Testis (tissue), 3 donors: ENCODE data around the gene SNX30. TPM values are rescaled to one million over a fixed set of nuclear protein-coding genes. Genes with fewer than 3 reads are reported as not detected.

Experiments used
- DNase-seq: peaks from one replicate; pipeline ENCODE4 v3.0.0-alpha.2; 2019
- H3K27ac ChIP-seq, 2 donors: fragments of 200-600 bp; sonication (generic); one replicate each; pipeline ENCODE4 v1.5.1; 2019
- H3K27me3 ChIP-seq: fragments of 200-600 bp; sonication (generic); one replicate; pipeline ENCODE4 v1.5.1; 2019
- H3K36me3 ChIP-seq: fragments of 200-600 bp; sonication (generic); one replicate; pipeline ENCODE4 v1.5.1; 2017; ENCODE audit warnings: low read depth; ENCODE audit errors: missing control alignments
- H3K4me1 ChIP-seq: fragments of 200-600 bp; sonication (generic); one replicate; pipeline ENCODE4 v1.5.1; 2019
- H3K4me3 ChIP-seq, 2 donors: fragments of 200-600 bp; sonication (generic); one replicate each; pipeline ENCODE4 v1.5.1; 2017 to 2019
- H3K9me3 ChIP-seq: fragments of 200-600 bp; sonication (generic); one replicate; pipeline ENCODE4 v1.5.1; 2017
- POLR2A ChIP-seq: fragments of 450-650 bp; IDR thresholded peaks from one replicate; pipeline ENCODE4 v1.6.1; 2017; ENCODE audit warnings: antibody characterized with exemption, mild to moderate bottlenecking, moderate library complexity
- WGBS, 2 donors: methylation state at CpG; one replicate each; pipeline ENCODE4 v1.1.5; 2018; 5-methylcytosine and 5-hydroxymethylcytosine counted together
- intact Hi-C: fragments of 100-400 bp; cut with DNase I; formaldehyde crosslinking; loops from one replicate; pipeline ENCODE4 v1.15.1; 2023; ENCODE audit warnings: low total_unique reads
- polyA plus RNA-seq: library from polyadenylated mRNA; stranded (reverse); fragments of 350-450 nt; fragmentation: Illumina TruSeq; extraction: RNeasy Lipid Tissue Mini Kit (QIAGEN cat#74804); gene quantifications from one replicate; pipeline ENCODE4 v1.2.3, GENCODE V29; 2014; ENCODE audit warnings: low read depth, low replicate concordance; ENCODE audit not compliant: insufficient read depth
- total RNA-seq, 2 donors: library from RNA; depleted of rRNA; stranded (reverse); fragments of >200 nt; gene quantifications; one replicate each; pipeline ENCODE4 v1.2.3, GENCODE V29; 2016
- TF ChIP-seq, protein P1 (sequence below), 3 experiments: fragments of 450-650 bp in 2 of 3; fragments of 200-600 bp in 1 of 3; sonication (generic) in 1 of 3; IDR thresholded peaks; one replicate each; pipeline ENCODE4 v1.5.1; 2016 to 2019; ENCODE audit warnings: antibody characterized with exemption in 3 of 3, mild to moderate bottlenecking in 2 of 3, moderate library complexity in 1 of 3

The SNX30 gene
- total and polyA plus RNA-seq, 3 donors from 2014 or later, result 26.3 to 34.2 (median 34.1) TPM

- intact Hi-C loops, result no loop called here
- WGBS, 2 donors, result 82 to 83% methylated on average over 14 of the region's 14 CpGs
These were observed 96.2 kb downstream of the SNX30 start for GRCh38 chr9:112846528-112847488.

GRCh38 chr9:112848316-112849151, 98.0 kb downstream of the SNX30 start:
- DNase-seq, result no peak

More at GRCh38 chr9:112846528-112847488, 96.2 kb downstream of the SNX30 start:
- no peak for TF ChIP-seq POLR2A
- TF ChIP-seq, protein P1, sequence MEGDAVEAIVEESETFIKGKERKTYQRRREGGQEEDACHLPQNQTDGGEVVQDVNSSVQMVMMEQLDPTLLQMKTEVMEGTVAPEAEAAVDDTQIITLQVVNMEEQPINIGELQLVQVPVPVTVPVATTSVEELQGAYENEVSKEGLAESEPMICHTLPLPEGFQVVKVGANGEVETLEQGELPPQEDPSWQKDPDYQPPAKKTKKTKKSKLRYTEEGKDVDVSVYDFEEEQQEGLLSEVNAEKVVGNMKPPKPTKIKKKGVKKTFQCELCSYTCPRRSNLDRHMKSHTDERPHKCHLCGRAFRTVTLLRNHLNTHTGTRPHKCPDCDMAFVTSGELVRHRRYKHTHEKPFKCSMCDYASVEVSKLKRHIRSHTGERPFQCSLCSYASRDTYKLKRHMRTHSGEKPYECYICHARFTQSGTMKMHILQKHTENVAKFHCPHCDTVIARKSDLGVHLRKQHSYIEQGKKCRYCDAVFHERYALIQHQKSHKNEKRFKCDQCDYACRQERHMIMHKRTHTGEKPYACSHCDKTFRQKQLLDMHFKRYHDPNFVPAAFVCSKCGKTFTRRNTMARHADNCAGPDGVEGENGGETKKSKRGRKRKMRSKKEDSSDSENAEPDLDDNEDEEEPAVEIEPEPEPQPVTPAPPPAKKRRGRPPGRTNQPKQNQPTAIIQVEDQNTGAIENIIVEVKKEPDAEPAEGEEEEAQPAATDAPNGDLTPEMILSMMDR (IDR thresholded peaks at IDR 0.05), result no peak
- no peak overlapping the region for H3K27ac ChIP-seq
- no peaks in the 10 kb centered on the region for H3K27me3 ChIP-seq
- no peaks in the 10 kb centered on the region for H3K36me3 ChIP-seq
- no peaks in the 10 kb centered on the region for H3K4me1 ChIP-seq
- no peaks in the 10 kb centered on the region for H3K9me3 ChIP-seq
- no peak overlapping the region for H3K4me3 ChIP-seq
- no peak for DNase-seq

DNA sequence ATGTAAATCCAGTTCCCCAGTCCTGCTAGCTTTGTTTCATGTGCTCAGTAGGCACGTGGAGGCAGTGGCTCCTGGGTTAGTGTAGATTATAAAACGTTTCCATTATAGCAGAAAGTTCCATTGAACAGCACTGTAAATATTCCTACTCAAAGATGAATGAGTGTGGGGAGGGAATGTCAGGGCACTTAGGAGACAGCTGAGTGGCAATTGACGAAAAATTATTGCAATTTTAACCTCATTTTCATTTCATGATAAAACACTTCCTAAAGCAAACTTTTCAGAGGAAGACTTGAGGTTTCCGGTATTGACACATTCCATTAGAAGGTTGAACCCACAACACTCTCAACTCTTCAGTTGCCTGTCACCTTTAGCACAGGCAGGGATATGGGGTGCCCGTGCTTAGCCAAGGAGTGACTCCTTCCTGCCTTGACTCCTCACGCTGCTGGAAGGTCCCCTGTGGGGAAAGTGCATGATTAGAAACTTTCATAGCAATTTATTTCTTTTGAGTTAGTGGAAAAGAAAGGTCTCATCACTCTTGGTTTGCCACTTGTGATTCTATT, 98.9 kb downstream of the SNX30 start:
- intact Hi-C loops, result no loop called here
- no peaks in the 10 kb centered on the region for H3K4me1 ChIP-seq
- no peak overlapping the region for H3K27ac ChIP-seq
- no peaks in the 10 kb centered on the region for H3K27me3 ChIP-seq
- no peak for DNase-seq
- no peak overlapping the region for H3K4me3 ChIP-seq
- no peaks in the 10 kb centered on the region for H3K9me3 ChIP-seq
- TF ChIP-seq, protein P1 (IDR thresholded peaks at IDR 0.05), result no peak
- no peak for TF ChIP-seq POLR2A
- H3K36me3 ChIP-seq, result no peaks in the 10 kb centered on the region
- 84 to 91% methylated on average over 6 of the region's 6 CpGs for WGBS, 2 donors

More at GRCh38 chr9:112848316-112849151, 98.0 kb downstream of the SNX30 start:
- H3K9me3 ChIP-seq, result no peaks in the 10 kb centered on the region
- no peaks in the 10 kb centered on the region for H3K27me3 ChIP-seq
- no peaks in the 10 kb centered on the region for H3K36me3 ChIP-seq
- 87 to 91% methylated on average over 8 to 13 of the region's 13 CpGs for WGBS, 2 donors
- H3K27ac ChIP-seq, result no peak overlapping the region
- no peaks in the 10 kb centered on the region for H3K4me1 ChIP-seq
- TF ChIP-seq, protein P1 (IDR thresholded peaks at IDR 0.05), result no peak
- no peak for TF ChIP-seq POLR2A
- intact Hi-C loops, result no loop called here
- no peak overlapping the region for H3K4me3 ChIP-seq

GRCh38 chr9:112850840-112851239, 100.3 kb downstream of the SNX30 start:
- Histone ChIP-seq H3K36me3 (no peaks in the 10 kb centered on the region), H3K4me1 (no peaks in the 10 kb centered on the region), H3K27ac (no peak overlapping the region), H3K4me3 (no peak overlapping the region), H3K27me3 (no peaks in the 10 kb centered on the region), H3K9me3 (no peaks in the 10 kb centered on the region)
- TF ChIP-seq, protein P1 (IDR thresholded peaks at IDR 0.05), result no peak
- TF ChIP-seq POLR2A, result no peak
- intact Hi-C loops, result no loop called here
- DNase-seq, result no peak
- 51 to 56% methylated on average over 6 of the region's 6 CpGs for WGBS, 2 donors
